GM12872 (cell line): ENCODE data around the gene MAPT.

Experiments
- TF ChIP-seq, protein P1 (sequence below): IDR thresholded peaks from 3 replicates; pipeline ENCODE4 v1.5.1; 2011; ENCODE audit warnings: low read depth, mild to moderate bottlenecking, low read length, moderate library complexity; ENCODE audit not compliant: insufficient read depth

The MAPT gene

DNA sequence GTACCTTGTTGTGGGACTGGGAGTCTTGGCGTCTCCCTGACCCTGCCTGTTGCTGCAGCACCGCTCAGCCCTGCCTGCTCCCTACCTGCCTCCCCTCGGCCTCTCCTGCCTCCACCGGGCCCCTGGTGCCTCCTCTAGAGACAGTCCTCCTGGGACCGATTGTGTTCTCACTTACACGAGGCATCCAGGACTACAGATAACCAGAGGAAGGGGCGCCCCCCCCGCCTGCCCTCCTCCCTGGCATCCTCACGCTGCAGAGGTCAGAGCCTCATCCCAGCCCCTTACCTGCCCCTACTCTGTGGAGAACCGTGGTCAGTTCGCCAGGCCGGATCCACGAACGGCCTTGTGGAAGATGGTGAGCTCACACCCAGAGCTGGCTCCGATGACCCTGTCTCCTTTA, 24.8 kb downstream of the MAPT start:
- TF ChIP-seq, protein P1, sequence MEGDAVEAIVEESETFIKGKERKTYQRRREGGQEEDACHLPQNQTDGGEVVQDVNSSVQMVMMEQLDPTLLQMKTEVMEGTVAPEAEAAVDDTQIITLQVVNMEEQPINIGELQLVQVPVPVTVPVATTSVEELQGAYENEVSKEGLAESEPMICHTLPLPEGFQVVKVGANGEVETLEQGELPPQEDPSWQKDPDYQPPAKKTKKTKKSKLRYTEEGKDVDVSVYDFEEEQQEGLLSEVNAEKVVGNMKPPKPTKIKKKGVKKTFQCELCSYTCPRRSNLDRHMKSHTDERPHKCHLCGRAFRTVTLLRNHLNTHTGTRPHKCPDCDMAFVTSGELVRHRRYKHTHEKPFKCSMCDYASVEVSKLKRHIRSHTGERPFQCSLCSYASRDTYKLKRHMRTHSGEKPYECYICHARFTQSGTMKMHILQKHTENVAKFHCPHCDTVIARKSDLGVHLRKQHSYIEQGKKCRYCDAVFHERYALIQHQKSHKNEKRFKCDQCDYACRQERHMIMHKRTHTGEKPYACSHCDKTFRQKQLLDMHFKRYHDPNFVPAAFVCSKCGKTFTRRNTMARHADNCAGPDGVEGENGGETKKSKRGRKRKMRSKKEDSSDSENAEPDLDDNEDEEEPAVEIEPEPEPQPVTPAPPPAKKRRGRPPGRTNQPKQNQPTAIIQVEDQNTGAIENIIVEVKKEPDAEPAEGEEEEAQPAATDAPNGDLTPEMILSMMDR: no peak

GRCh38 chr17:45920083-45920482, 25.7 kb downstream of the MAPT start:
- TF ChIP-seq, protein P1: no peak

DNA sequence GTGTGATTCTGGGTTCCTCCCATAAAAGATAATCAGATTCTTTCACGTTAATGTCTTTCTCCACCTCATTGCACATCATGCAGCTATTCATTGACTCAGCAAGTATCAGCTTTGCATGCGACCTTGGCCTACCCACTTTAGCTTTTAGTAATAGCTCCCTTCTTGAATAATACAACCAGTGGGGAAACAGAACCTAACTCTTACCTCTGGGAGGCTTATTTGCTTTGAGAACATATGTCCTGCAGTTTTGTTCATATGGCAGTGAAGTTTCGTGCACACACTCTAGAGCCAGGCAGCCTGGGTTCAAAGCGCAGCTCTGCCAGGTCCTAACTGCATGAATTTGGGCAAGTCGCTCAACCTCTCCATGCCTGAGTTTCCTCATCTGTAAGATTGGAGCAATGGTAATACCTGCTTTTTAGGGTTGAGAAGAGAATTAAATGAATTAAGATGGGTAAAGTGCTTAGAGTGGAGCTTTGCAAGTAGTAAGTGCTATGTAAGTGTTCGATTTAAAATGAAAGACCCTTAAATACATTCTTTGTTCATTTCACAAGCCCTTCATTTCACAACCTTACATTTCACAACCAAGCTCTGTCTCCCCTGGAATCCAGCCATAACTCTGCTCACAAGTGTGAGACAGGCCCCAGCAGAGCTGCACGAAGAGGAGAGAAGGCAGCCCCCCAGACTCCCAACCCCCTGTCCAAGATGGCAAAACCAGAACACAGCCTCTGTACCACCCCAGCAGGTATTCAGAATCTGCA, 29.3 kb downstream of the MAPT start:
- TF ChIP-seq, protein P1: no peak

DNA sequence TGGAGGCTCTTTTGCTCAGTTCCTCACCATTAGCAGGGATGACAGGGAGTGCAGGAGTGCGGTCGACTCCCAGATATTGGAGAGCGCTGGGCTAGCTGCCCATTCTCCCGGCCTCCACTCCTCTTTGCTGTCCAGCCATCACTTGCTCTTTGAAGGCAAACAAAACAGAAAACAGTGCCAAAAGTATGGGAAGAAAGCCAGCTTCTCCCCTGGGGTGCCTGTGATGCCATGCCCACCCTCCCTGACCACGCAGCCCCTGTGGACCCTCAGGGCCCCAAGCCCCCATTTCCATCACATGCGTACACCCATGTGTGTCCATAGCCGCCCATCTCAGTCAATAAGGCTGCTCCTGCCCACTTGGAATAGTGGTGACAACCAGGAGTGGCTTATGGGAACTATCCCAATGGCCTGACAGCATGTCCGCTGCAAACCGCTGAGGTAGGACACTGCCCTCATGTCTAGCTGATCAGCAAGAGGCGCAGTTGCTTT, 30.0 kb downstream of the MAPT start:
- TF ChIP-seq, protein P1: no peak

- TF ChIP-seq, protein P1: no peak
These were observed 31.0 kb downstream of the MAPT start for GRCh38 chr17:45925311-45925710.

- TF ChIP-seq, protein P1: no peak
These were observed 32.9 kb downstream of the MAPT start for GRCh38 chr17:45927247-45927646.

- TF ChIP-seq, protein P1: no peak
These were observed 35.0 kb downstream of the MAPT start for GRCh38 chr17:45929344-45929743.
